ENCODE measurements around the gene TXLNB. TPM values are rescaled to one million over a fixed set of nuclear protein-coding genes. Genes with fewer than 3 reads are reported as not detected.

The TXLNB gene
- total and polyA plus RNA-seq, 2 donors (not counting 3 experiments of a cell fraction or from before 2014, with no cell fraction given): 0.04 to 0.18 TPM

- H4K20me1 ChIP-seq (replicated peaks; ENCODE audit: control insufficient read depth, extremely low read depth, insufficient read depth, low read length): no peaks in the 10 kb centered on the region
- H3K9ac ChIP-seq (replicated peaks; ENCODE audit: extremely low read depth, insufficient read depth, low read length): no peak overlapping the region
- no peaks in the 10 kb centered on the region for H3K27me3 ChIP-seq (ENCODE audit: control insufficient read depth in 2 of 2, insufficient read depth in 2 of 2, low read length in 2 of 2)
- DNase-seq (ENCODE audit: low read depth, low spot score) (no peak), FAIRE-seq (peak; percentile 50)
- H3K36me3 ChIP-seq (ENCODE audit: control insufficient read depth in 2 of 2, extremely low read depth in 1 of 2, insufficient read depth in 2 of 2, low read length in 2 of 2): no peaks in the 10 kb centered on the region
- dilution Hi-C loops (cut with MboI; ENCODE audit: extremely low pct_ligation_motif_present, low sequenced_read_pairs): no loop called here
- TF ChIP-seq MAX (IDR thresholded peaks at IDR 0.05; ENCODE audit: insufficient read depth, insufficient read length) (no peak), GATA2 (IDR thresholded peaks at IDR 0.05; ENCODE audit: insufficient read depth, insufficient read length, low read depth, low read length) (no peak), MYC (IDR thresholded peaks at IDR 0.05; ENCODE audit: low read depth, low read length) (no peak), JUN (IDR thresholded peaks at IDR 0.05; ENCODE audit: borderline replicate concordance, insufficient read depth, insufficient read length, low read depth) (peak; percentile 8), EZH2 (IDR thresholded peaks at IDR 0.05; ENCODE audit: borderline replicate concordance, low read depth, low read length, severe bottlenecking) (no peak), FOS (IDR thresholded peaks at IDR 0.05; ENCODE audit: borderline replicate concordance, insufficient read depth, low read length) (peak; percentile 71), POLR2A (IDR thresholded peaks at IDR 0.05; ENCODE audit: low read depth, low read length) (no peak)
- H2AFZ ChIP-seq (ENCODE audit: low read depth, low read length): peak overlapping the region; percentile 50
- H3K4me1 ChIP-seq (ENCODE audit: control insufficient read depth, extremely low read depth, insufficient read depth, low read length): peaks cover 10% of the 10 kb centered on the region
- ChIA-PET POLR2A (no interaction called here), CTCF (interaction anchor here (0.8 to 1.2 kb wide), 2 partner anchors 67 to 78 kb away, joined by 3 to 4 read pairs; no protein-coding TSS in a partner anchor)
- no peak overlapping the region for H3K27ac ChIP-seq (ENCODE audit: insufficient read depth, low read depth, low read length)
- intact Hi-C loops (cut with micrococcal nuclease): no loop called here
- no peaks in the 10 kb centered on the region for H3K9me1 ChIP-seq (replicated peaks; ENCODE audit: control insufficient read depth, extremely low read depth, insufficient read depth, low read length)
- H3K9me3 ChIP-seq (replicated peaks; ENCODE audit: control insufficient read depth, insufficient read depth, low read length): no peaks in the 10 kb centered on the region
- H3K4me2 ChIP-seq (ENCODE audit: insufficient read depth, low read length): no peak overlapping the region
- H3K4me3 ChIP-seq (replicated peaks in 1 of 3; ENCODE audit: insufficient read depth in 1 of 3, low read depth in 1 of 3, low read length in 3 of 3): no peak overlapping the region
- BruUV-seq (replicated peaks): no TSS peak
- H3K79me2 ChIP-seq (ENCODE audit: control insufficient read depth, insufficient read depth, low read length): no peaks in the 10 kb centered on the region
These were observed 5.1 kb upstream of the TXLNB start for GRCh38 chr6:139296927-139297326.

GRCh38 chr6:139295901-139296300 lies 4.1 kb upstream of the TXLNB start:
- Histone ChIP-seq H3K9ac (replicated peaks; ENCODE audit: extremely low read depth, insufficient read depth, low read length) (no peak overlapping the region), H3K9me3 (replicated peaks; ENCODE audit: control insufficient read depth, insufficient read depth, low read length) (no peaks in the 10 kb centered on the region), H4K20me1 (replicated peaks; ENCODE audit: control insufficient read depth, extremely low read depth, insufficient read depth, low read length) (no peaks in the 10 kb centered on the region), H3K4me1 (ENCODE audit: control insufficient read depth, extremely low read depth, insufficient read depth, low read length) (peaks cover 13% of the 10 kb centered on the region), H3K36me3 (ENCODE audit: control insufficient read depth in 2 of 2, extremely low read depth in 1 of 2, insufficient read depth in 2 of 2, low read length in 2 of 2) (no peaks in the 10 kb centered on the region), H3K4me3 (replicated peaks in 1 of 3; ENCODE audit: insufficient read depth in 1 of 3, low read depth in 1 of 3, low read length in 3 of 3) (no peak overlapping the region), H3K4me2 (ENCODE audit: insufficient read depth, low read length) (no peak overlapping the region), H3K27ac (ENCODE audit: insufficient read depth, low read depth, low read length) (no peak overlapping the region), H2AFZ (ENCODE audit: low read depth, low read length) (no peak overlapping the region), H3K9me1 (replicated peaks; ENCODE audit: control insufficient read depth, extremely low read depth, insufficient read depth, low read length) (no peaks in the 10 kb centered on the region), H3K79me2 (ENCODE audit: control insufficient read depth, insufficient read depth, low read length) (no peaks in the 10 kb centered on the region), H3K27me3 (ENCODE audit: control insufficient read depth in 2 of 2, insufficient read depth in 2 of 2, low read length in 2 of 2) (no peaks in the 10 kb centered on the region)
- ChIA-PET CTCF (no interaction called here), POLR2A (no interaction called here)
- intact Hi-C loops (cut with micrococcal nuclease): no loop called here
- no TSS peak for BruUV-seq (replicated peaks)
- dilution Hi-C loops (cut with MboI; ENCODE audit: extremely low pct_ligation_motif_present, low sequenced_read_pairs): no loop called here
- no peak for DNase-seq (ENCODE audit: low read depth, low spot score)
- TF ChIP-seq POLR2AphosphoS5 (IDR thresholded peaks at IDR 0.05; ENCODE audit: insufficient read depth, low read depth, low read length) (no peak), MYC (IDR thresholded peaks at IDR 0.05; ENCODE audit: low read depth, low read length) (no peak), POLR2A (IDR thresholded peaks at IDR 0.05; ENCODE audit: low read depth, low read length) (no peak), JUN (IDR thresholded peaks at IDR 0.05; ENCODE audit: borderline replicate concordance, insufficient read depth, insufficient read length, low read depth) (no peak), GATA2 (IDR thresholded peaks at IDR 0.05; ENCODE audit: insufficient read depth, insufficient read length, low read depth, low read length) (no peak), FOS (IDR thresholded peaks at IDR 0.05; ENCODE audit: borderline replicate concordance, insufficient read depth, low read length) (no peak), EZH2 (IDR thresholded peaks at IDR 0.05; ENCODE audit: borderline replicate concordance, low read depth, low read length, severe bottlenecking) (no peak), CTCF (IDR thresholded peaks at IDR 0.05; ENCODE audit: extremely low read depth in 1 of 2, insufficient read depth in 1 of 2, low read depth in 1 of 2, low read length in 2 of 2) (no peak), MAX (IDR thresholded peaks at IDR 0.05; ENCODE audit: insufficient read depth, insufficient read length) (no peak)
- no peak for FAIRE-seq

Measured in endothelial cell of umbilical vein (primary cell).